Activated CD8-positive, alpha-beta memory T cell treated with anti-CD3 and anti-CD28 coated beads, Interleukin-2, amount 50 U/mL, for 24 hours (primary cell): ENCODE measurements around the gene C19orf81.

ENCODE experiments used
- DNase-seq: peaks from one replicate; pipeline ENCODE4 v3.0.0-alpha.2; 2020; ENCODE audit errors: extremely low read depth

C19orf81 gene

DNA sequence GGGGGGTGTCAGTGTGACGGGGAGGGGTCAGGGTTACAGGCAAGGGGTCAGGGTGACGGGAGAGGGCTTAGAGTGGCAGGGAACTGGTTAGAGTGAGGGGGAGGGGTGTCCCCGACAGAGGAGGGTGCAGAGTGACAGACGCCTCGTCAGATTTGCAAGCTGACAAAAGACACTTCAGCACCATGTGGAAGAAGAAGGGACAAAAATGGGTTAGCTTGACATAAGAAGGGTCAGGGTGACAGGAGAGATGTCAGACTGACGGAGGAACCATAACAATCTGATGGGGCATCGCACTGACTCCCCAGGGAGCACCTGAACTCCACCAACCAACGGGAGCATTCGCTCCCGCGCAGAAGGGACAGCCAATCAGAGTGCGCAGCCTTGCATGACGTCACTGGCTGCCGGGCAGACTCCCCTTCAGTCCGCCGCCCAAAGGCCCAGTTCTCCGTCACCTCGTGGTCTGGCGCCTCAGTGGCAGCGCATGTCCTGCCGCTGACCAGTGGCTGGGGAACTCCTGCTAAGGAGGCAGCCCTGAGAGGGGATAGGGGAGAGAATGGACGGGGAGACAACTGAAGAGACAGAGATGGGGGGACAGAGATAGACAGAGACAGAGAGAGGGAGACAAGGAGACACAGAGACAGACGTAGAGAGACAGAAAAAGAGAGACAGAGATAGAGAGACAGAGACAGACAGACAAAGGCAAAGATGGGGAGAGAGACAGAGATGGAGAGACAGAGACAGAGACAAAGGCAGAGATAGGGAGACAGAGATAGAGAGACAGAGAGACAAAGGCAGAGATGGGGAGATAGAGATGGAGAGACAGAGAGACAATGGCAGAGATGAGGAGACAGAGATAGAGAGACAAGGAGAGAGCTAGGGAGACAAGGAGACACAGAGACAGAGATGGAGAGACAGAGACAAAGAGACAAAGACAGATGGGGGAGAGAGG lies 30.2 kb downstream of the C19orf81 start:
- peak; percentile 33 for DNase-seq

DNA sequence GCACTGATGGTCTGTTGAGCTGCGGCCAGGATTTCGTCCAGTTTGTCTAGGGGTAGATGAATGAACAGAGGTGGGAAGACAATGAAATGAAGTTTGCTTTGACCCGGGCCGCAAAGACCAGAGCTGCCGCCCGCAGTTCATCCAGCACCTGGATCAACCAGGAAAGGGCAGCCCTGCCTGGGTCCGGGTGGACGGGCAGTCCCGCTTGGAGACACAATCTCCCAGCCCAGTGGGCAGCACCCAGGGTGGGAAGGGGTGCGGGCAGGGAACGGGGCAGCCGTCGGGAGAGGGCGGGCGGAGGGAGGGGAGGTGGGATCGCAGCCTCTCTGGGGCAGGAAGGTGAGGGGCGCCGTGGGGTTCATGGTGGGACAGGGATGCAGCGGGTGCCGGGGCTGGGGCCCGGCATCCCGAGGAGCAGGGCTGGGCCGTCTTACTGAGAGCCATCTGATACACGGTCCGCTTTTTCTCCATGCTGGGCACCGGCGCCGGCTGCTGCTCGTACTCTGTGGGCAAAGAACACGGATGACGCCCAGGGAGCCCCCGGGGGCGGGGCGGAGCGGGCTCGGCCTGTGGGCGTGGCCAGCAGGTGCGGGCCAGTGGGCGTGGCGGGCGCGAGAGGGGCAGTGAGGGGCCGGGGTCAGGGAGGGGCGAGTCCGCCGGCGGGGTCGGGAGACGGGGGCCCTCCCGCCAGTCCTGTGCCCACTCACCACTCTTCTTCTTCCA lies 37.2 kb downstream of the C19orf81 start:
- no peak for DNase-seq

DNA sequence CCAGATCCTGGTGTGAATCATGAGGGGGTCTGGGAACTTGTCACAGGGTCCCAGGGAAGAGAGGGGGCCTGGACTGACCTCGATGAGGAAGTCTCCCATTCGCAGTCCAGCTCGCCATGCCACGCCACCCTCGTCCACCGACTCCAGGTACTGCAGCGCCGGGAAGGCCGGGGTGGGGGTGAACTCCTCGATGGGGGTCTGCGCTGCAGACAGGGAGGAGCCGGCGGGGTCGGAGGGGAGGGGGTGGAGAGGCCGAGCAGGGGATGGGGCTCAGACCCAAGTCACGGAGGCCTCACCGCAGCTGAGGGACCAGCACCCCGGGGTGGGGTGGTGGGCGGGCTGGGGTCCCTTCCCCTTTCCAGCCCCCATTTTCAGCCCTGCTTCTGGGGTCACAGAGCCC lies 39.5 kb downstream of the C19orf81 start:
- DNase-seq = no peak

DNA sequence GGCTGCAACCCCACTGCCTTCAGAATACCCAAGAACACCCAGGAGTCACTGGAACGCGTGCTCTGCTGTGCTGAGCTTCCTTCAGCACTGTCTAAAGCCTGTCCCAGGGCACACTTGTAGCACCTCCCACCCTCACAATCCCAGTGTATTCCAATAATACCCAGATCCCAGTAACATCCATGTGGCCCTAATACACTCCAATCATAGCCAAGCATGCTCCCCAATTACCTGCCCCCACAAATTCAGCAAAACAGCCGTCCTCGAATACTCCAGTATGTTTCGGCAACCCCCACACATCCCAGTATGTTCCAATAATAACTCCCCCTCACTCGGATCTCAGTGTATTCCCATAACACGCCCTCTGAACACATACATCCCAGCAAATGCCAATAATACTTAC lies 41.2 kb downstream of the C19orf81 start:
- DNase-seq = no peak

DNA sequence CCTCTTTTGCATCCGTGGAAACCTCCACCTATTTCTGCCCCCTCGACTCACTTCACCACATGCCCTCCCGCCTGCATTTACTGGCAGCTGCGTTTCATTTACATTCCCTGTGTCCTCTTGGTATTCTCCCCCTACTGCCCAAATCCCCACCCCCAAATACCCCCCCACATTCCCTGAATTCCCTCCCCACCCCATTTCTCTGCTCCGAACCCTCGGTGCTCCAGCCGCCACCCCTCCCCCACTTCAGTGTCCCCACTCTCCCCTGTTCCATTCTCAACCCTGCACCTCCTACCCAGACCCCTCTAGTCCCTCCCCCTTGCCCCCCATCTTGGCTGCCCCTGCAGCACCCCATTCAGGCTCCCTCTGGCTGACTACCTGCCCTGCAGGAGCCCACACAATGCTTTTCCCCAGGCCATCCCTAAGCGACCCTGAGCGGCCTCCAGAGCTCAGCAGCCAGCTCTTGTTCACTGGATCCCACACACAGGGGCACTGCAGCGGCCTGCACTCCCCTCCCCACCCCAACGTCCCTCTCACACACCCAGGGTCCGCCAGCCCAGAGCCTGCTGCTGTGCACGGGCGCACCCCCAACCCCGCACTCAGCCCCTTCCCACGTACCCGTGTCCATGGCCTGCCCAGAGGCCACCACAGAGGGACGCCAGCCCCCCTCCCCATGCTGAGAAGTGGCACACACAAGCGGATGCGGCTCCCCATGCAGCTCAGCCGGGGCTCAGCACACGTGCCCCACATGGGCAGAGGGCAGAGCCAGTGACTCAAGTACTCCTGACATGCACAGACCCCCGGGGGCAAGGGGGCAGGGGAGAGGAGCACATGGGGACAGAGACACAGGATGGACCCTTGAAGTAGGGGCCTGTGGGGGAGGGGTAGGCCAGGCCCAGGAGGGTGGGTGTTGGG lies 44.1 kb downstream of the C19orf81 start:
- DNase-seq = no peak

DNA sequence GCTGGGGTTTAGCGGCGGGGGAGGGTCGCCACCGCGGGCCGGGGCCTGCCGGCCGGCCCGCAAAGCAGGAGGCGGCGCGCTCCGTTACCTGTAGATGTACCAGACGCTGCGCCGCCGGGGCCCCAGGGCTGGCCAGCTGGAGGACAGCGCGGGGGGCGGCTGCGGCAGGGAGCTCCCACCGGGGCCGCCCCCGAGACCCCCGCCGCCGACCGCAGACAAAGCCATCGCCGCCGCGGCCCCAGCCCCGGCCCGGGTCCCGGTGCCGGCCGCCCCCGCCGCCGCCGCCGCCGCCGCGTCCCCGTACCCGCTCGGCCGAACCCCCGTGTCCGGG lies 45.5 kb downstream of the C19orf81 start:
- no peak for DNase-seq

DNA sequence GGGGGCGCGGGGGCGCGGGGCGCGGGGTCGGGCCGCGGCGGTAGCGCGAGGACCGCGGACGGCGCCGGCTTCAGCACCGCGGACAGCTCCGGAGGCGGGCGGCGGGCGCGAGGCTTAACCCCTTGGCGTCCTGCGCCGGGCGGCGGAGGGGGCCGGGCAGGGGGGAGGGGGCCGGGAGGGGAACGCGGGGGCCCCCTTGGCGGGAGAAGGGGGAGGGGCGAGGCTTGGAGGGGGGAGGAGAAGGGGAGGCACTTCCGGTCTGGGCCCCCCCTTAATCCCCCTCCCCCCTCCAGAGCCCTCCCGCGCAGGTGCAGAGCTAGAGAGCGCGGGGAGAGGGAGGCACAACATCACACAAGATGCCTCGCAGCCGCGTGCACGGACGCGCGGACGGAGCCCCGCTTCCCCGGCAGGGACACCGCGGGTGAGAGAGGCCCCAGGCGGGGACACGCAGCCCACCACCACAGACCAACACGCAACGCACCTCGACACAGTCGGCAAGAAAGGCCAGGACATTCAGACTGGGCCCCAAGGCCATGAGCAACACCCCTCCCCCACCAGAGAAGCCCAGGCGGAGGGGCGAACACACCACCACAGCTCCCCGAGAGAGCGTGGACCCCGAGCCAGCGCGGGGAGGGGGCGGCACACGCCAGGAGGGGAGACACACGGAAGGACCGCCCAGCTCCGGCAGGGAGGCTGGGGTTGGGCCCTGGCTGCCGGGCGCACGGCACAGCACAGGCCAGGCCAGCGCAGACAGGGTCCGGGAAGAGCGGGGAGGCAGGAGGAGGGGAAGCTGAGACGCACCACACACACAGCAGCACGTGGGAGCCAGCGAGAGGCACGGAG lies 46.2 kb downstream of the C19orf81 start:
- no peak for DNase-seq

DNA sequence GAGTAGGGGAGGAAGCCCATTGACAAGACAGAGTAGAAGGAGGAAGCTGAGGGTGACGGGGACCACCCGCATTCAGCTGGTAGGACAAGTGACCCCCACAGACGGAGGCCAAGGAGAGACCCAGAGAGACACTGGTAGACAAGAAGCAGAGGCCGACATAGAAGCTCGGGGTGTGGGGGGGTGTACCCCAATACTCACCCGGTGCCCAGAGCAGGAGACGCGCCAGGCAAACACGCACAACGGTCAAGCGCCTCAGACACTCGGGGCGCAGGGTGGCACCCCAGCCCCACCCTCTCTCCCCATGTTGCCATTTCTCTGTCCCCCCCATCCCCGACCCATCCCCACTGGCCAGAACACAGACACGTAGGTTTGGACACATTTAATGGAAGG lies 46.8 kb downstream of the C19orf81 start:
- DNase-seq = no peak

DNA sequence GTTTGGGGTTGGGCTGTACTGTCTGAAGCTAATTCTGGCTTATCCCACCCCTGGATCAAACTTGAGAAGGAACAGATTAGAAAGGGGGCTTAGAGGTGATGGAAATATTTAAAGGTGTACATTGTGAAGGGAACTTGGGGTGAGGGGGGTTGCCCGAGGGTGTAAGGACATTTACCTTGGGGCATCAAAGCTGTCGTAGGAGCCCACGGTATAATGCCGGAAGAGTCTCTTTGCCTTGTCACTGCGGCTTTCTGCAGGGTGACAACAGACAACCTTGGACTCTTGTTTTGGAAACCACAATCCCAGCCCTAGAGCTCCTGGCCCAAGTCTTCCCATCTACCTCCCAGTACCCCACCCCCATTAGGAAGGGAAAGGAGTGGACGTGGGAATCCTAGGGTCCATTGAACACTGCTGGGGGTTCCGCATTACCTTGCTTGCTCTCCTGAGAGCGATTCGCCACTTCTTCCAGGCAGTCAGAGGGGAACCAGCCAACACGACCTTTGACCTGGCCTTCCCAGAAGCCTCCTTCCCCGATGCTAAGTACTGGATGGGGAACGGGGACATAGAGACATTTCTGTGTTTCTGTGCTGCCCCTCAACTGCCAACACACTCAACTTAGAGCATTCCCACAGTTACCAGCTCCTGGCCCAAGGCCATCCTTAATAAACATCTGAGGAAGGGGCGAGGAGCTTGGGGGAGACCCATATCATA lies 48.3 kb downstream of the C19orf81 start:
- DNase-seq = no peak

DNA sequence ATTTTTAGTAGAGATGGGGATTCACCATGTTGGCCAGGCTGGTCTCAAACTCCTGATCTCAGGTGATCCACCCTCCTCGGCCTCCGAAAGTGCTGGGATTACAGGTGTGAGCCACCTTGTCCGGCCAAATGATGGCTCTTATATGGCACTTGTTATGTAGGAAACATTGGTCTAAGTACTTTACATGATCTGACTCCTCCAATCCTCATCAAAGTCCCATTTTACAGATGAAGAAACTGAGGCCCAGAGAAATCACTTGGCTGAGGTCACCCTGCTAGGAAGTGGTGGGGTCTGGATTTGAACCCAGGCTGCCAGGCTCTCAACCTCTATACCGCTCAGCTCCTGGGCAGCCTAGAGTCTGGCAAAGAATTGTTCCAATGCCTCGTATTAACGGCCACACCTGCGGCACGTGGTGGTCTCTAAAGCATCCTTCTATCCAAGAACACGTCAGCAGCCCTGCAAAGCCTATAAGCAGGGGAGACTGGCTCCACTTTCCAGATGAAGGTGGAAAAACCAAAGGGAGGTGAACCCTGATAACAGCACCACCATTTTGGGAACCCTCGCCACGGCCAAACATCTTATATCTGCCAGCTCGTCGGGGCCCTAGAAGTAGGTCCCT lies 52.2 kb downstream of the C19orf81 start:
- no peak for DNase-seq

DNA sequence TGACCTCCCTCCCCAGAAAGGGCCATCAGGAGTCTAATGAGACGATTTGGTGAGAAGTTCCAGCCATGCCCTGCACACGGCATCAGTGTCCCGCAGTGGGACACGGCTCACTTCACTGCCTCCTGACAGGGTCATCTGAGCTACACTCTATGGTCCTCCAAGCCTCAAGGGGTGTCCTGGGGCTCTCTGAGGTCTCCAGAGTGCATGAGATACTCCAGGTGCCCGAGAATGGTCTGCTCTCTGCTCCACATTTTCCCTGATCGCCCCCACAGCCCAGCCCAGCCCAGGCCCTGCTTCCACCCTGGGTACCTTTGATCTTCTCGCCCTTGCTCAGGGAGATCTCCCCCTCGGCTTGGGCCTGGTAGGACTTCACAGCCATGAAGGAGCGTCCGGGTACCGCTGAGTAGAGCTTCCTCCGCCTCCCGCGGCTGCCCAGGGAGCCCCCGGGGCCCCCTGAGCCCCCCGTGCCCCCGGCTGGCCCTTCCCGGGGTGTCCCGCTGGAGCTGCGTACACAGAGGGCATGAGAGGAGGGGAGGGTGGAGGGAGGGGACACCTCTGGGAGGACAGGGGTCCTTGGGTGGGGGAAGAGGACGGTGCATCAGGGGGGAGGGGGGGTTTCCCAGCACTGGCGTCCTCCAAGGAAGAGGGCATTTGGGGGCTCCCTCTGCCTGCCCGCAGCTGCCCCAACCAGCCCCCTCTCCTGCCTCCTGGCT lies 53.1 kb downstream of the C19orf81 start:
- no peak for DNase-seq

DNA sequence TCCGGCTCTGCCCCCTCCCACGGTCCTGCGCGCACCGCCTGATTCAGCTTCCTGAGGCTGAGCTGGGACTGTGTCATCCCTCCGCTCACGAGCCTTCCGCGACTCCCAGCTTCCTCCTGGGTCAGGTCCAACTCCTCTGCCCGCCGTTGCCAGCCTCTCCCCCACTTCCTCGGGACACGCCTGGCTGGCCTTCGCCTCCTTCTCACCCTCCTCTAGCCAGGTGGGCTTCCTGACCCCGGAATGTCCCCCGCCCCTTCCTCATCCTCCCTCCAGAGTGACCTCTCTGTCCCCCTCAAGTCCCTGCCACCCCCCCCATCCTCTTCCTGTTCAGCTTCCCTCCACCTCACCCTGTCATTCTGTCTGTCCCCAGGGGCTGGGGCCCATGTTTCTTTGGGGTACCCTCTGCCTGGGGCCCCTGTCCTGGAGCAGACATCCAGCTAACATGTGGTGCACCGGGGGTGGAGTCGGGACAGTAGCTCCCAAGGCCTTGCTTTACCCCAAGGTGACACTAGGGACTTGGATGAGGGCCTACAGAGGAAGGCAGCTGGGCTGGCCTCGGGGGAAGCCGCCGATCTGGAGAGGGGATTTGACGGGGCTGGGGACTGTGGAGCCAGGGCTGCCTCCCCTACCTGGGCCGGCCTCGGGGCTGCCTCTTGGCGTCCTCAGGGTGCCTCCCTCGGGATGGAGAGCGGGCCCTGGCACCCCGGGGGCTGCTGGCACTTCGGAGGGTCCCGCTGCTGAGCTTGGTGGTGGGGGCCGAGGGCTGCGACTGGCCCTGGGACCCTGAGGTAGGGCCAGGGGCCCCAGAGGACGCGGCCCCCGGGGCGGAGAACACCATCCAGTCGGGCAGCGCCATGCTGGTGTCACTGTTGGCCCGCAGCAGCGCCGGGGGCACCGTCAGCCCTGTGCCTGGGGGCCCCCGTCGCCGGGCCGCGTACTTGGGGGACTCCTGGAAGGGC lies 53.9 kb downstream of the C19orf81 start:
- DNase-seq = no peak

DNA sequence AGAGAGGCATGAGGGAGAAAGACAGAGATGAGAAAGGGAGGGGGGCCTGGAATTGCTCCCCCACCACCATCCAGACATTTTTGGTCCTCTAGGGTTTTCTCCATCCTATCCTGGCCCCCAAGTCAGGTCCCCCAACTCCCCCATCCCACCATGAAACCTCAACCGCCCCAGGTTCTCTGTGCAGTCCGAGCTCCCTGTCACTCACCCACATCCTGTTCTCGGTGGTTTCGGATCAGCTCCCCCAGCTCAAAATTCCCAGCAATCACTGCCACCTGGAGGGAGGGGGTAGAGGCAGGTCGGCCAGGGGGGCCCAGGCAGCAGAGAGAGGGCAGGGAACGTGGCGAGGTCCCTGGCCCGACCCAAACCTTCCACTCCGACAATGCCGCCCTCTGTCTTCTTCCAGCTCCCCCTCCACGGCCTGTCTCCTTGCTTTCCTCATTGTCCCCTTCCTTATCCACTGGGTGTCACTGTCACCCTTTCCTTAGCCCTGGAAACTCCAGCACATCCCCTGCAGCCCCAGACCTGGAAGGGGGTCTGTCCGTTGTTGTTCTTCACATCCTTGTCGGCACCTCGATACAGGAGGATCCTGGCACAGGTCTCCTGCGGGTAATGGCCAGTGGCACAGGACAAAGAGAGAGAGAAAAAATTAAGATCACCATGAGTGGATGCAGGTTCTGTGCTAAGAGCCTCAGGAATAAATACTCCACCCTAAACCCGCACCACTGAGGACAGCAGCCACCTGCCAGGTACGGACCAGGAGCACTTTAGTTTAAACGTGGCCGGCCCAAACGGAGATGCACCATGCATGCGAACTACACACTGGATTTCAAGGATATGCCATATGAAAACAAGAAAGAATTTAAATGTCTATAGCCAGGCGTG lies 54.9 kb downstream of the C19orf81 start:
- DNase-seq = no peak

DNA sequence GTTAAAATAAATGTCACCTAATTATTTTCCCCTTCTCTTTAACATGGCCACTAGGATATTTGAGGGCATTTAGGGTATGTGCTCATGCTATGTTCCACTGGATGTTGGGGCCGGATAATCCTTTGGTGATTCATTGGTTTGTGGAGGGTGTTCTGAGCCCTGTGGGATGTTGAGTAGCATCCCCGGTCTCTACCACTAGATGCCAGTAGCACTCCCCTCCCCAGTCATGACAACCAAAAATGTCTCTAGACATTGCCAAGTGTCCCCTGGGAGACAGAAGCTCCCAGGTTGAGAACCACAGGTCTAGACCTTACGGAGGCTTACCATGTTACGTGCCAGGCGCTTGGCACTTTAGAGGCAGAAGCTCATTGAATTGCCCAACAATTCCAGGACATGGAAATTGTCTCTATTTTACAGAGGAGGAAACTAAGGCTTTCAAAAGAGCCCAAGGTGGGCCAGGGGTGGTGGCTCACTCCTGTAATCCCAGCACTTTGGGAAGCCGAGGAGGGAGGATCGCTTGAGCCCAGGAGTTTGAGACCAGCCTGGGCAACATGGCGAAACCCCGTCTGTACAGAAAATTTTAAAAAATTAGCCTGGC lies 56.3 kb downstream of the C19orf81 start:
- DNase-seq = no peak

DNA sequence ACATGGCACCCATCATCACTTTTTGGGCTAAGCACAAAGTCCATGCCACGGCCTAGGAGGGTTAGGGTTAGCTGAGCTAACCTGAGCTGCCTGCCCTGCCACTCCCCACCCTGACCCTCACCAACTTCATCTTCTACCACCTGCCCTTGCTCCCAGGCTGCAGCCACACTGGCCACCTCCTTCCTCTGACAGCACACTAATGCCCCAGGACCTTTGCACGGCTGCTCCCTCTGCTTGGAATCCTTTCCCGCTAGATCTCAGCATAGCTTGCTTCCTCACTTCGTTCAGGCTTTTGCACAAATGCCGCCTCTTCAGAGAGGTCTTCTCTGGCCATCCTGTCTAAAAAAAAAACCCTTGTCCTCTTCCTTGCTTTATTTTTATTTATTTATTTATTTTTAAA lies 57.1 kb downstream of the C19orf81 start:
- DNase-seq = no peak

DNA sequence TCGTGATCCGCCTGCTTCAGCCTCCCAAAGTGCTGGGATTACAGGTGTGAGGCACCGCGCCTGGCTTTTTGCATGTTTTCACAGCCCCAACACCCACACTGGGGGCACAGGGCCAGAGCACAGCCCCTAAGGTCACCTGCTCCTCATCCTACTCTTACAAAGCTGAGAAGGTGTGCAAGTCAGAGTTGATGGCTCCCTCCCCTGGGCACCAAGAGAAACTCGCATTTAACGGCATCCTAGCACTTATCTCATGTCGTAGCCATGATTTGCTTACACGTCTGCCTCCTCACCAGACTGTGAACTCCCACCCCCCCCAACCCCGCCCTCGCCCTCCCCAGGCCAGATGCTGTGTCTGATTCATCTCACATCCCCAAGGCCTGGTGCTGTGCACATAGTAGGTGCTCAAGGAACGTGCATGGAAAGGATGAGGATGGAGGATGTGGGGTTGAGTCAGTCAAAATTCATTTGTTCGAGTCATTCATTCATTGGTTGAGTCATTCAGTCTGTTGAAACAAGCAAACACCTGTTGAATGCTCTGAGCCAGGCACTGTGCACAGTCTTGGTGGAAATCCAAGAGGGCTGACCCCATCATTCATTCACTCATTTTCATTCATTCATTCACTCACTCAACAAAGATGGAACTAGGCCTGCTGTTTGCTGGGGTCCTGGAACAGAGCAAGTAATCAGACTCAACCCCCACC lies 59.1 kb downstream of the C19orf81 start:
- no peak for DNase-seq
